Islet precursor cell (in vitro differentiated cells): ENCODE measurements around the gene OR13J1.

Experiments
- DNase-seq: peaks from one replicate; pipeline ENCODE4 v3.0.0-alpha.2; 2018

Gene OR13J1

GRCh38 chr9:35856882-35857281 lies 13.3 kb downstream of the OR13J1 start:
- DNase-seq, result peak; percentile 39

- peak; percentile 13 for DNase-seq
Measured at GRCh38 chr9:35856206-35856605, 14.0 kb downstream of the OR13J1 start.

- peak; percentile 38 for DNase-seq
Measured at GRCh38 chr9:35854091-35854762, 16.0 kb downstream of the OR13J1 start.

- peak; percentile 40 for DNase-seq
Measured at GRCh38 chr9:35852876-35853865, 17.0 kb downstream of the OR13J1 start.

- peak; percentile 26 for DNase-seq
Measured at GRCh38 chr9:35852267-35852815, 17.9 kb downstream of the OR13J1 start.

GRCh38 chr9:35847792-35848572 lies 22.2 kb downstream of the OR13J1 start:
- no peak for DNase-seq

GRCh38 chr9:35845824-35846771 lies 24.1 kb downstream of the OR13J1 start:
- peak; percentile 69 for DNase-seq

GRCh38 chr9:35844628-35845270 lies 25.5 kb downstream of the OR13J1 start:
- DNase-seq, result no peak

- DNase-seq, result no peak
Measured at GRCh38 chr9:35842795-35843194, 27.4 kb downstream of the OR13J1 start.

- no peak for DNase-seq
Measured at GRCh38 chr9:35842020-35842745, 28.0 kb downstream of the OR13J1 start.

GRCh38 chr9:35841645-35841900 lies 28.6 kb downstream of the OR13J1 start:
- no peak for DNase-seq

GRCh38 chr9:35840881-35841644 lies 29.1 kb downstream of the OR13J1 start:
- no peak for DNase-seq

GRCh38 chr9:35839926-35840325 lies 30.3 kb downstream of the OR13J1 start:
- no peak for DNase-seq

GRCh38 chr9:35836595-35836994 lies 33.6 kb downstream of the OR13J1 start:
- DNase-seq, result no peak

GRCh38 chr9:35835766-35836165 lies 34.4 kb downstream of the OR13J1 start:
- DNase-seq, result no peak

- DNase-seq, result no peak
Measured at GRCh38 chr9:35835216-35835632, 35.0 kb downstream of the OR13J1 start.

GRCh38 chr9:35834260-35835215 lies 35.7 kb downstream of the OR13J1 start:
- DNase-seq, result no peak

- DNase-seq, result no peak
Measured at GRCh38 chr9:35832814-35833213, 37.4 kb downstream of the OR13J1 start.

GRCh38 chr9:35831040-35831439 lies 39.2 kb downstream of the OR13J1 start:
- no peak for DNase-seq
